NCI-H1436 (cell line): ENCODE measurements around the gene UBE2U.
A peak's percentile ranks its signal among the peaks of the same experiment; 100 is the strongest.
"Not testable (repeated sequence)": the region's sequence is repeated elsewhere in the genome, so short reads cannot be mapped to it uniquely, and the experiment has no call there.

Experiments used
- DNase-seq: peaks from one replicate; lab custom pipeline; 2025; lab: John Stamatoyannopoulos, UW

Gene UBE2U

DNA sequence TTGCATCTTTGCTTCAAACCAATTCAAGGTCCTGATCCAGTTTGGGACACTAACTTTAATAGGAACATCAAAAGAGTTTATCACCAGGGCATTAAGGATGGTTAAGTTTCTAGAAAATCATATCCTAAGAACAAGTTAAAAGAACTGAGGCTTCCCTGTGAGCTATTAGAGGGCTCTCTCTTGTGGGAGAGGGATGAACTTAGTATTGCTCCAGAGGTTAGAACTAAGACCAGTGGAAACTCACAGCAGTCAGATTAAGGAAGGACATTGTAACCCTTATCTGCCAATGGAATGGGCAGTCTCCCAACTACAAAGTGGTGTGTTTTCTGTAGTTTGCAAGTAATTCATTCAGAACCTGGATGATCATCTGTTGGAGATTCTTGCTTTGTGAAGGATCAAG lies 36.8 kb downstream of the UBE2U start:
- no peak for DNase-seq

DNA sequence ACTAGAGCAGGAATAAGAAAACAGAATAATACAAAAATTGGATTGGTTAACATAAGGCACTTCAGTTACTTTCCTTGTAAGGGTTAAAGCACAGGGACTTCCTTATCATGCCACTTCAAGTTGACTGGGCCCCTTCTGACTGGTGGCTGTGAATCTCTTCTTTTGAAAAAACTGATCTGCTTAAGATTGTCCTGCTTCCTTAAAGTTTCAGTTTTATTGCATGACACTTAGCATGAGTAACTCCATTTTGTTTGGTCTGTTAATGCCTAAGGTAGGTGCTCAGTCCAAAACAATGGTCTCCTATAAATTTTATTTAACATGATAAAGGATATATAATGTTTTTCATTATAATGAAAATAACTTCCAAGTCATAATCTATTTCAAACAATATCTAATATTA lies 37.6 kb downstream of the UBE2U start:
- DNase-seq, result no peak

DNA sequence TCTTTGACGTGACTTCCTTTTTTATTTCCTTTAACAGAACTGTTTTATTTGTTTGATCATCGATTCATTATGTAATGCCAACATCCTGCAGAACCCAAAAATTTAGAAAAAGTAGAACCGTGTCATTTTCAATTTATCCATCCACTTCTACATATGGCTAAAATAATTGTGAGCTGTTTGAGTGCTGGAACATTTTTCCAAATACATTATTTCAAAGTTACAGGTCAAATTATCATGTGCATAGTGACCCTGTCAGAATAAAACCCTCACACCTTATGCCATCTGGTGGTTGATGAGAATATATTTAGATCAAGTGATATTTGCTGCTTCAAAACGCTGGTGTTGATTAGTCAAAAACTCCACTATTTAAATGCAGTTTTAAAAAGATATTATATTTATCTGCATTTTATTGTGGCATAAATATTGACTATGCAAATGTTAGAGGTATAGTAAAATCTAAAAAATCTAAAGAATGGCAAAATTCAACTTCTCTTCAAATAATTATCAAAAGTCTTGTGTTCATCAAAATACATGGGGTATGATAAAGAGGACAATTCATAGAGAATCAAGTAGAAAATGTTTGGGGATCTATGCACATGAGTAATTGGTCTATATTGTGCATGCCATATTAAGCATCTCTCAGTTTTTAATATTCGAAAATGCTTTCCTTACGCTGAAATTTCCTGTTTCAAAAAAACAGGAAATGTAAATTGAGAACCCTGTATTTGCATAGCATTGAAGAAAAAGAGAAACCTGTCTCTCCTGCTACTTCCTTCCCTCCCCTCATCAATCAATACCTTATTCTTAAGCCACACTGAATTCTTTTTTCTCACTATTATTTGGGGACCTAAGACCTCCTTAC lies 39.7 kb downstream of the UBE2U start:
- DNase-seq, result peak; percentile 34

DNA sequence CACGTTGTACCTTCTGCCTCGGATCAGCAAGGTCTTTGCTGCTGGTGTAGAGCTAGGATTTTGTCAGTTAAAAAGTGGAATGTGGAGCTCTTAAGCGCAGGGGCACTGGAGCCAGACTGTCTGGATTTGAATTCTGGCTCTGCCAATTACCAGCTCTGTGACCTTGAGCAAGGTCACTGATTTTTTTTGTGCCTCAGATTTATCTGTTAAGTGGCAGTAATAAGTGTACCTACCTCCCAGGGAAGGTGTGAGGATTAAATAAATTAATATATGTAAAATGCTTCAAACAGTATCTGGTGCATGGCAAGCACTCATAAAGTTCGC lies 40.3 kb downstream of the UBE2U start:
- no peak for DNase-seq

DNA sequence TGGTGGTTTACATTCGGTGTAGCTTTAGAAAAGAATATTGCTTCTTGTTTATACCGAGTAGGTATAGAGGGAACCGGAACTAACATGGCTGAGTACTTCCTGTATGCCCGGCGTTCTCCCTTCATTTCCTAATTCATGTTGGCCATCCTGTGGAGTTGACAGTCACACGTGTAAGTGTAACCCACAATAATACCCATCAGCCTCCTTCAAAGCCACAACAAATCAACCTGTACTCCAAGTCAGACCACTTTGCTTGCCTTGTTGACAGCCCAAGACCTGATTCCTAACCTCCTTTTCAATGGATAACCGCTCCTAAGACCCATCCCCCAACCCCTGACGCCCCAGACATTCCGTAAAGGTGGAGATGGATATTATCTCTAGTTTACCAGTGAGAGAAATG lies 42.1 kb downstream of the UBE2U start:
- DNase-seq, result no peak

DNA sequence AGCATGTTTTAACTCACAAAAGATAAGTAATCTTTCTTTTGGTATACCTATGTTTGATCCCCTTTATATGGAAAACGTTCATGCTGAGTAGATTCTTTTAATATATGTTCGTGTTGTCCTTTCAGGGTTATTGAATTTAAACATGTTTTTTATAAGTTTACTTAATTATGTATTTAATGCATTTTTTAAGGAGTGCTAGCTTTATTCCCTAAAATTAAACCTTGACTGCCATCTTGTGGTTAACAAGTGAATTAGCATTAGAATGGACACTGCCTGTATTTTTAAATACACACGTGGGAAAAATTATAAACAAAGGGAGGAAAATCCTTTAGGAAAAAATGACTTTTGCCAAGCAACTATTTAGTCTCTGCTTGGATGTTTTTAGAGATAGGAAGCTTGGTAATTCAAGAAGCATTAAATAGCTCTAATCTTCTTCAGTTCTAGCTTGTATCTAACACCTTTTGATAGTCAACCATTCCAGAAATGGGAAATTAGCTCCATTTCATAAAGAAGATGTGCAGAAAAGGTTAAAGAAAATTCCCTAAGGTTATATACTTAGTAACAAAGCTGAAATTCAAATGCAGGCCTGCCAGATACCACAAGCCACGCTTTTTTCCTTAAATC lies 43.0 kb downstream of the UBE2U start:
- DNase-seq, result peak; percentile 28

DNA sequence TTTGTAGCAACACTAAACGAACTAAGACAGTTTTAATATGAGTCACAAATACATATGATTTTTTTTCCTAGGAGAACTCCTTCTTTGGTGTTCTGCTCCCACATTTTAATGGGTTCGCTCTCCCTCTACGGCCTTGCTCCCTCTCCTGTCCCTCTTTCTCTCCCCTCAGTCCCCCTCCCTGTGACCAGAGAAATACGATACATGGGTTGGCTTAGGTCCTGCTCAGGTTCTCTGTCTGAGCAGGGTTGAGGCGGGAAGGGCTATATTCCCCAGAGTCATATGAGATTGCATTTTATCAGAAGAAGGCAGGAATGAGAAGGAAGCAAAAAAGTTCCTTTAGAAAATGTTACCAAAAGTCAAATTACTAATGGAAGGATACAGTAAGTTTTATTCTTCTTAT lies 44.6 kb downstream of the UBE2U start:
- no peak for DNase-seq

DNA sequence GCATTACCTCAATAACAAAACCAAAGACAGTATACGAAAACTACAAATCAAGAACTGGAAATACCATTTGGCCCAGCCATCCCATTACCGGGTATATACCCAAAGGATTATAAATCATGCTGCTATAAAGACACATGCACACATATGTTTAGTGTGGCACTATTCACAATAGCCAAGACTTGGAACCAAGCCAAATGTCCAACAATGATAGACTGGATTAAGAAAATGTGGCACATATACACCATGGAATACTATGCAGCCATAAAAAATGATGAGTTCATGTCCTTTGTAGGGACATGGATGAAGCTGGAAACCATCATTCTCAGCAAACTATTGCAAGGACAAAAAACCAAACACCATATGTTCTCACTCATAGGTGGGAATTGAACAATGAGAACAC lies 47.0 kb downstream of the UBE2U start:
- DNase-seq, result not testable (repeated sequence)

DNA sequence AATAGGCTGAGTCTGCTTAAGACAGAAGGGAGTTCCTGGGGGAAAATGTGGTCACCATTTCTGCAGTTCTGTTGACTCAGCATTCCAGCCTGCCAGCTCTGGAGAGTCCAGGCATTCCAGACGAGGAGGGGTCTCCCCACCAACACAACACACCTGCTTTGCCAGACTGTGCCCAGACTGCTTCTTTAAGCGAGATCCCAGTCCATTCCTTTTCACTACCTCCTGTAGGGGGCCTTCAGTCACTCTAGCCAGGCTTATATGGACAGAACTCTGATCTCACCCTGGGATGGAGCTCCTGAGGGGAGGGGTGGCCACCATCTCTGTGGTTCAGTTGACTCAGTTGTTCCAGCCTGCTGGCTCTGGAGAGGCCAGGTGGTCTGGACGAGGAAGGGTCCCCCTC lies 48.5 kb downstream of the UBE2U start:
- DNase-seq, result no peak

DNA sequence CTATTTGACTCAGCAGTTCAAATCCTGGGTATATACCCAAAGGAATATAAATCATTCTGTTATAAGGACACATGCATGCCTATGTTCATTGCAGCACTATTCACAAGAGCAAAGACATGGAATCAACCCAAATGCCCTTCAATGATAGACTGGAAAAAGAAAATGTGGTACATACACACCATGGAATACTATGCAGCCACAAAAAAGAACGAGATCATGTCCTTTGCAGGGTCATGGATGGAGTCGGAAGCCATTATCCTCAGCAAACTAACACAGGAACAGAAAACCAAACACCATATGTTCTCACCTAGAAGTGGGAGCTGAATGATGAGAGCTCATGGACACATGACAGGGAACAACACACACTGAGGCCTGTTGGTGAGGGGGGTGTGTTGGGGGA lies 53.8 kb downstream of the UBE2U start:
- not testable (repeated sequence) for DNase-seq

DNA sequence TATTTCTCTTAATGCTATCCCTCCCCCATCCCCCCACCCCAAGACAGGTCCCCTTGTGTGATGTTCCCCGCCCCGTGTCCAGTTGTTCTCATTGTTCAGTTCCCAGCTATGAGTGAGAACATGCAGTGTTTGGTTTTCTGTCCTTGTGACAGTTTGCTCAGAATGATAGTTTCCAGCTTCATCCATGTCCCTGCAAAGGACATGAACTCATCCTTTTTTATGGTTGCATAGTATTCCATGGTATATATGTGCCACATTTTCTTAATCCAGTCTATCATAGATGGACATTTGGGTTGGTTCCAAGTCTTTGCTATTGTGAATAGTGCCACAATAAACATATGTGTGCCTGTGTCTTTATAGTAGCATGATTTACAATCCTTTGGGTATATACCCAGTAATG lies 55.0 kb downstream of the UBE2U start:
- DNase-seq, result not testable (repeated sequence)

DNA sequence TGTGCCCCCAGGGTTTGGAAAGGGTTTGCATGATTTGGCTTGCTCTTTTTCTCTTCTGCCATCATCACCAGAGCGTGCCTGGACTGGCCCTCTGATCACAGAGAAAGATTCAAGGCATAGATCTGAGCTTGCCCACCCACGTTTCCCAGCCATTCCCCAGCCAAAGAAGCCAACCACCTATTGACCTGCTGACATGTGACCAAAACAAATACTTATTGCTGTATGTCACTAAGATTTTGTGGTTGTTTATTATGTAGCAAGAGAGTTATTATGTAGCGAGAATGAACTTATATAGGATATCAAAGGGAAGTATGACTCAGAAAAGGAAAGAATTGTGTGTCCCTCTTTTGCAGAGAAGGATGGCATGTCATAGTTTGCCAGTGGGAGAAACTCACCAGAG lies 59.9 kb downstream of the UBE2U start:
- DNase-seq, result no peak

DNA sequence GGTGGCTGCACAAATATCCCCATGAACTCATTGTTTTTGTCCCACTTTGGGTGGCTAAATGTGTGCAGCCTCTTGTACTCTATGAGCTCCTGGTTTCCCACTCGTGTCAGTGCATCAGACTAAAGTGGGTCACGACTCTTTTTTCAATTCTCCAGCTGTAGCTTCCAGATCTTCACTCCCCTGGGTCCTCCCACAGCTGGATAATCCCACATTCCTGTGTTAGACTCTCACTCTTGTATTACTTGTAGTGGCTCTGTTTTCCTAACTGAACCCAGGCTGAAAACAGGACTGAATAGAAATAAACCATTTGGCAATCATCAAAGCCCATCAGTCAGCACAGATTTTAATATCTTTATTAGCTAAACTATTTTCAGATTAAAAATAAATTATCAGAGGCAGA lies 60.4 kb downstream of the UBE2U start:
- DNase-seq, result no peak

DNA sequence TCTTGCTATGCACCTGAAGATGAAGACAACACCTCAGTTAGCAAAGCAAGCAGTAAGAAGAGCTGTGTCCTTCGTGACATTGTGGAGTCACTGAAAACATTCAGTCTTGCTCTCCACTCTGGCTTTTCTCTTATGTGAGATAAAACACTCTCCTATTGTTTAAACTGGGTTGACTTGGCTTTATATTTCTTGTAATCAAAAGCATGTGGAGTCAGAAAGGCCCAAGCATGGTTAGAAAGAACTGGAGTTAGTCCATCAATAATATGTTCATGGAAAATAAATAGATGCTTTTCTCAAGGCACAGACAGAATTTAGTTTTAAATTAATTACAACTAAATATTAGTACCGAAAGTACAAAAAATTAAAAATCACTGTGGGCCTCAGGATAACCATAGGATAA lies 61.7 kb downstream of the UBE2U start:
- no peak for DNase-seq

DNA sequence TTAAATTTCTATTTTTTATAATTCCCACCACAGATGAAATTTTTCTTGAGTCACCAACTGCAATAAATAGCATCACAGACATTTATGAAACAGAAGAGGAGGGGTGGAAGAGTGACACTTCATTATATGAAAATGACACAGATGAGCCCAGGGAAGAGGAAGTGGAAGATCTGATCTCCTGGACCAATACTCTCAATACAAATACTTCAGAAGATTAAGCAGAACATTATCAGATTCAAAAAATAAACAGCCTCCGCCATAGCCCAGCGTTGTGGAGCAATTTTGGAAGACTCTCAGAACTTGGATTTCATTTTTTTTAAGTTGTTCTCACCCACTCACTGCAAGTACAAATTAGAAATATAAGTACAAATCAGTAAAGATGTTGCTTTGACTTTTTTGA lies 63.6 kb downstream of the UBE2U start:
- no peak for DNase-seq

DNA sequence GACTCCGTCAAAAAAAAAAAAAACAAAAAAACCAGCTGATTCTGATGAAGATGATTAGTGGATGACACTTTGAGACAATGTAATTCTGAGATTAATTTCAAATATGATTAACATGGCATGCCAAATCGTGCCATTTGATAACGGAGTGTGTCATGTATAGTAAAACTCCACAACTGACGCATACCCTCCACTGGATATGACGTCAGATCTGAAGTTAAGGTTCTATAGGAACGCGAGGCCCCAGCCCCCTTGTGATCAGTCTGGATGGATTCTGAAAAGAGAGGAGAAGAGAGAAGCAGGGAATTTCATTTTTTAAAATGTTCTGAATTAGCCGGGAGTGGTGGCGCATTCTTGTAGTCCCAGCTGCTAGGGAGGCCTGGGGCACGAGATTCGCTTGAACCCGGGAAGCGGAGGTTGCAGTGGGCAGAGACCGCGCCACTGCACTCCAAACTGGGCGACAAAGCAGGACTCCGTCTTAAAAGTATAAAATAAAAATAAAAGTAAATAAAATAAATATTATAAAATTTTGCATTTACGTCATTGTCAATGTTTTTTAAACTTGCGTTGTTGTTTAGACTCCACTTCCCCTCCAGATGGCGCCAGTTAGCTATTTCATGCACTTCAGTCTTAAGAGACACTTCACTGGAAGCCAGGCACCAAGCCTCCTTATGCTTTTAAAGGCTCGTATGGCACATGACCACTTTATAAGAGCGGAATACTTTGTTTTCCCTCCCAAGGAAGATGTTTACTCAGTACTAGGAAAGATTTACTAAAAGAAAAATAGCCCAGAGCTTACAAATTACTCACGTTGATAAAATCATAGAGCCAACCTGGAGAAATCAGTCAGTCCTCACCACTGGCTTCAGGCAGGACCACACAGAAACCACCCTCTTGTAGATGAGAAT lies 65.5 kb downstream of the UBE2U start:
- DNase-seq, result peak; percentile 63

DNA sequence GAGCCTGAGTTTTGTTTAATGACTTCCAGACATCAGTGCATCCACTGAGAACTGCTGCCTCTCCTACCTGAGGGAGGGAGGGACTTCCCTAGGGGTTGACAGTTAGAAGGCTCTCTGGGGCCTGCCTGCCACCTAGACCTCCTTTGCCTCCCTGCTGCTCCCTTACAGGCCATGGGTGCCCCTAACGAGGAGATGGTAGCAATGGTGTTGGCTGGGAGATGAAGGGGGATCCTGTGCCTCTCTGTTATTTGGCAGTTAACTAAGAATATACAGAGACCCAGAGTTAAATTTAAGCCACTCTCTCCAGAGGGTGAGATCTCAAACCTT lies 66.1 kb downstream of the UBE2U start:
- no peak for DNase-seq

DNA sequence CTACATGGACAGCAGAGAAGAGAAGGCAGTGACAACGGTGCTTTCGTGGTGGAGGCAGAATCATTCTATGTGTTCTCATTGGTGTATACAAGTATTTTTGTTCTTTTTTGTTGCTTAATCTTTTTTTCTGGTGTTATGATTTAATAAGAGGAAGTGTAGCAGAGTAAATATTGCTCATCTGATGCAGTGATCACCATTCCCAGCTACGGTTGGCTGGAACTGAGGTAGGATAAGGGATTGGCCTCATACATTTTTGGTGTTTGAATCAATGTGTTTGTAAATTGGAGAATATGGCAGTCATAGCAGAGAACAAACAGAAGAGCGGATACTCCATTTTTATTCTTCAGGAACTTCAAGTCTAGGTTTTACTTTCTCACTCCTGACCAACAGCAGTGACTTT lies 76.6 kb downstream of the UBE2U start:
- no peak for DNase-seq

DNA sequence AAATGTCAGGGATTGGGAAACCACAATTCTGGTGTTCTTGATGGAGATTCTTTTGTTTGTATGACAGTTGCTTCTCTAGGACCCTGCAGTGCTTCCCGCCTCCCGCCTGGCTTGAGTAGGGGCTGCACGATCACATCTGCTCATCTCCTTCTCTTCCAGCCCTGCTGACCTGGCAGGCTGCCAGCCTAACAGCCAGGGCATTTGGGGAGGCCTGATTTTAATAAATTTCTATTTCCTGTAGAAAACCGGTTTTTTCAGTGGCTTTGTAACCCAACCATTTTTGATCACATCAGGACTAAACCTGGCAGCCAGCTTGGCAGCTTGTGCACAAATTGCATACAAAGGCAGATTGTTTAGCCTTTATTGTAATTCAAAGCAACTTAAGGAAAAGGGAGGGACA lies 78.9 kb downstream of the UBE2U start:
- peak; percentile 5 for DNase-seq

DNA sequence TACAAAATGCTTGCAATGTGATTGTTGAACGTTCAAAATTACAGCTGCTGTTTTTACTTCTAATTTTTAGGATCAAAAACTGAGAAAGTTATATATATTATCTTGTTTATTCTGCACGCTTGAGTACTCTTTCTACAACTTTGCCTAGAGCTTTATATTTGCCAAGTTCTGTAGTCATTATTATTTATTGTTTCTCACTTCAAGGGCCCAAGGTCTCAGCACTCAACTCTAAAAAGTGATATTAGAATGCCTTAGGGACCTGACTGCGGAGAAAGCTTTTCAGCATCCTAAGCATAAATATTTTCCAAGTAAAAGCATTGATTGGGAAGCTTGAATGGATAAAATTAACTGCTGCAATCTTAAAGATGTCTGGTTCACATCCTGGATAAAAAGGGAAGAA lies 83.6 kb downstream of the UBE2U start:
- DNase-seq, result no peak

DNA sequence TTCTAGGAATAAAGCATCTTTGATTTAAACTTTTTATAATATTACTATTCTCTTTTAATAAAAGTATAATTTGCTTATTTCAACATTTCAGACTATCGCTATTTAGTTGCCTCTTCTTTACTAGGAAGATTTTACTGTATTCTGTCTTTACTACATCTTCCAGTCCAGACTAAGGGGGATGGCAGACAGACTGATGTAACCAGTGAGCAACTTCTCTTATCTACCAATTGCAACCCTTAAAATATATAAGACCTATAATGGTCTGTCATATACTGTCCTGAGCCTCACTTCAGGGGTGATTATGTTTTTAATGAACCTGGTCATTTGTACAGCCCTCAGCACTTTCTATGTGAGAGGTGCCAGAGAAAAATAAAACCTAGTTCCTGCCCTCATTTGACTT lies 87.0 kb downstream of the UBE2U start:
- DNase-seq, result no peak

DNA sequence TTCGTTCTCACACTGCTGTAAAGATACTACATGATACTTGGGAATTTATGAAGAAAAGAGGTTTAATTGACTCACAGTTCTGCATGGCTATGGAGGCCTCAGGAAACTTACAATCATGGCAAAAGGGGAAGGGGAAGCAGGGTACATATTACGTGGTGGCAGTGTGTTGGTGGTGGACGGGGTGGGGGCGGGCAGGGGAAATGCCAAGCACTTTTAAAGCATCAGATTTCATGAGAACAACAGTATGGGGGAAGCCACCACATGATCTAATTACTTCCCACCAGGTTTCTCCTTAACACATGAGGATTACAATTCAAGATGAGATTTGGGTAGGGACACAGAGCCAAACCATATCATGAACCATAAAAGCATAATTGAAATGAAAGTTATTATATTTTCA lies 88.5 kb downstream of the UBE2U start:
- DNase-seq, result no peak

DNA sequence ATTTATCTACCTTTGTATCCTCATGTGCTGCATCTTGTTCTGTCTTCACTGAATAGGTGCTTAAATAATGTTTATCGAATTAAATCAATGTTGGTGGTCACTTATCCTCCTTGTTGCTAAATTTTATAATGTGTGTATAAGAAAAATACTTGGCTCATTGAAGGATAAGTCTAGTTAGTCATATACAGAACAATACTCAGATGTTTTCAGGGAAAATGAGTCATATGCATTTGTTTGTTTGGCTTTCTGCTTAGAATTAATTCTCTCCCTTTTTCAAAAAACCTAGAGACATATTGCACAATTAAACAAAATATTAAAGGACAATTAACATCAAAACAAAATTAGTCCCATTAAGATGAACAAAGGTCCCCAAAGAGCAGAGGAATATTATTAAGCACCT lies 89.0 kb downstream of the UBE2U start:
- DNase-seq, result no peak
